A204.1 (cell line): ENCODE results near the gene ECT2.
"Not testable (repeated sequence)": the region's sequence is repeated elsewhere in the genome, so short reads cannot be mapped to it uniquely, and the experiment has no call there.

Experiments
- FAIRE-seq: peaks from 2 replicates; lab custom pipeline; 2012; peaks lifted over from hg19 to GRCh38; lab: Jason Lieb, UNC

Gene ECT2

DNA sequence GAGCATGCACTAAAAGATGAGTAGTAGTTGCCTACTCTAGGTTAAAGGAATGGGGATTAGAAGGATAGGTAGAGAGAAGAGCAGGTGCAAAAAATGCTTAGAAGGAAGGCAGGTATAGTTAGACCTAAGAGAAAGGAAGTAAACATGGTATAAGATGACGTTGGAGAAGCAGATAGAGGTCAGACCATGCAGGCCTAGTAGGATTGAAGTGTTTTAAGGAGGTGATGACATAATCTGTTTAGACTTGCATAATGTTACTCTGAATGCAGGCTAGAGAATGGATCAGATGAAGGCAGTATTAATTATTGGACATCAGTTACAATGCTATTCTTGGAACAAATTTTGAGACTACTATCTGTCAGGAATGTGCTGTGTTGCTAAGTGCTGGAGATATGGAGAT, 11.1 kb upstream of the ECT2 start:
- FAIRE-seq, result no peak

DNA sequence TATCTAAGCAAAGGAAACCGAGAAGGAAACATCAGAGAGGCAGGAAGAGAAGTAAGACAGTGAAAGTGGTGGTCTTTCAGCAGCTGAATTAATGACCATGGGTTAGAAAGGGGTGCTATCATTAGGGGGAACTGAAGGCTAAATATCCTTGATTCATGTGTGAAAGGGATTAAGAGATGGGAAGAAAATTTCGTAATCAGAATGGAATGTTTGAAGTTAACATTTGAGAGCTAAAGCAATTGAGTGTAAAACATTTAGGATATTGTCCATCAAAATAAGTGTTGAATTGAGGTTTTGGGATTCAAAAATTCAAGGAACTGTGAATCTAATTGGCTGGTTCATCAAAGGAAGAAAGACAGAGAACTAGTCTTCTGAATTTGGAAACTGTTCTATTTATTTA, 4.1 kb upstream of the ECT2 start:
- peak; percentile 9 for FAIRE-seq

DNA sequence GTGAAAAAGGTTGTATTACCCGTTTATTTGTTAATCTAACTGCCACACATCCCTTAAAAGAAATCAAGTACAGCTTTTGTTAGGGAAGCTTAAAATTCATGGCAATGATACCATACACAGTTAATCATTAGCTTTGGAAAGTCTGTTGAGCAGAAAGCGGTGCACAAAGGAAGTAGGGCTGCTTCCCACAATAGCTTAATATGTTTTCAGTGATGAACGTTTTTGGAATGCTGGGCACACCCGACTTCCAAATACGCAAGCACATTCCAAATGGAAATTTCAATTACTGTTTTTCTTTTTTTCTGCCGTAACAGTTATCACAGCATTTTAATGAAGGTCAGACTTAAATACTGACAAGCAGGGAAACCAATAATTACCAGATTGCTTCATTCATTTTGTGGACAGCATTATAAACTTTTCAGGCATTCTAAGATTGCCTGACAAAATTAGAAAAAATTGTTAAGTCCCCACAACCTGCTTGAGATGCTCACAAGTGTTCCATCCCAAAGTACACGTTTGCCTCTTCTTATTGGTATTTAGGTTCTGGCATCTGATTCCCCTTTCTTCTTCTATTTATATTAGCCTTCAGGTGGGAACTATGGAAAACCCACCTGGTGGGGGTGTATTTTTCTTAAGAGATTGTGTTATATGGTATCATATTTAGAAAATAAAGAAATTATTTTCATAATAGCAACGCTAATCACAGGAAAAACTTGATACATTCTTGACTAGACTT, 1.1 kb upstream of the ECT2 start:
- FAIRE-seq, result no peak

DNA sequence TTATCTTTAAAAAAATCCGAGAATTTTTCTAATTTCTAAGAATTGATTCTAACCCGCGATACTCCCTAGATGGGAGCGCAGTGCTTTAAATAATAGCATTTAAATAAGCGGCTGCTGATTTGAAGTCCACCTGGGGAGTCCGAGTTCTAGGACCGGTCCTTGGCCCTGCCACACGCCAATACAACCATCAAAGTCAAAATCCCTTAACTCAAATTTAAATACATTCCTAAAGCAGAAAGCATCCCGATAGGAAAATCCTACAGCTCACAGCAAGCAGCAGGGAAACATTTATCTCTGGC, 508 bp upstream of the ECT2 start:
- FAIRE-seq, result no peak

DNA sequence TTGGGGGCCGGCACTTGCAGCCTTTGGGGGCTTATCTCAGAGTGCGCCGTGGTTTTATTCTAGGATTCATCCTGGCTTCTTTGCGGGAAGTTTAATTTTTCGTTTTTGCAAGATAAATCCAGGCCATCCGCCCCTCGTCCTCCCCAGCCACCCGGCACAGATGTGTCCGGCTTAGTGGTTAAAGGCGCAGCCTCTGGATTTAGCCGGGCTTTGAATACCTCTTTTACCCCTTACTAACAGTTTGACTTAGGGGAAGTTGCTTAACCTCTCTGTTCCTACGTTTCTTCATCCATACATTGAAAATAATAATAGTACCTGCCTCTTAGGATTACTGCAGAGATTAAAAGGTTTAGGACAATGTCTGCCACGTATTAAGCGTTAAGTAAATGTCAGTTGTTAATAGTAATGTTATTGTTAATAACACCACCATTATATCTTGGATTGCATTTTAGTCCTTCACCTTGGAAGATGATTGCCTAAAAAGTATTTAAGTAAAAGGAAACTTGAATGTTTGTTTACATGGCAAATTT, 714 bp downstream of the ECT2 start:
- FAIRE-seq, result no peak

DNA sequence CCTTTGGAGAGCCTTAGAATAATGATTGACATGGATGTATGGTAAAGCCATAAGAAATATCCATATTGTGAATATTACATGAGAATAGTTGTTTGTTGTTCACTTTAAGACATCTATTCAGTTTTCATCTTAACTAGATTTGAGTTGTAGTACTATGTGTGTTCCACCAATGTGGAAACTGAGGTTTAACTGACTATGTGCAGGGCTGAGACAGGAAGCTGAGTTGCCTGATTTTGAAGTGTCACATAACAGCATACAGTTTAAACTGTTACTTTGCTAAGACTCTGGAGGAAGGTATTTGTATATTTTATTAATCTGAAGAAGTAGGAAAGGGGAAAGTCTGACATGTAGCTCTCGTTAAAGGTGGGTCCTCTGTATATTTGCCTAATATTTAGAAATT, 2.1 kb downstream of the ECT2 start:
- FAIRE-seq, result peak; percentile 16

DNA sequence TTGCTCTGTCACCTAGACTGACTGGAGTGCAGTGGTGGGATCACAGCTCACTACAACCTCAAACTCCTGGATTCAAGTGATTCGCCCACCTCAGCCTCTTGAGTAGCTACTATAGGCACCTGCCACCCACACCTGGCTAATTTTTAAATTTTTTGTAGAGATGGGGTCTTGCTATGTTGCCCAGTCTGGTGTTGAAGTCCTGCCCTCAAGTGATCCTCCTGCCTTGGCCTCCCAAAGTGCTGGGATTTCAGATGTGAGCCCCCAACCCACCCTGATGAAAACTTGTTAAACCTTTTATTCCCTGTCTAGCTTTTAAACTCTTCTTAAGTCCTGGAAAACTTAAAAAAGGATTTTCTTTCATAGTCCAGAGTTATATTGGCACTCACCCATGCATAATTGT, 2.6 kb downstream of the ECT2 start:
- FAIRE-seq, result no peak

DNA sequence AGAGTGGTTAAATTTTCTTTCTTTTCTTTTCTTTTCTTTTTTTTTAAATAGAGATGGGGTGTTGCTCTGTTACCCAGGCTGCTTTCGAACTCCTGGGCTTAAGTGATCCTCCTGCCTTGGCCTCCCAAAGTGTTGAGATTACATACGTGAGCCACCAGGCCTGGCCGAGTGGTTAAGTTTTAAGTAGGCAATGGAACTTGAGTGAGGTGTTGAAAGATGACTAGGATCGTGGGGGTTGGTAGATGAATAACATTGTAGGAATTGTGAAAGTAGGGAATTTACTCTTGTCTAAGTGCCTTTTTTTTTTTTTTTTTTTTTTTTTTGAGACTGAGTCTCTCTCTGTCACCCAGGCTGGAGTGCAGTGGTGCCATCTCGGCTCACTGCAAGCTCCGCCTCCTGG, 9.9 kb downstream of the ECT2 start:
- FAIRE-seq, result not testable (repeated sequence)

DNA sequence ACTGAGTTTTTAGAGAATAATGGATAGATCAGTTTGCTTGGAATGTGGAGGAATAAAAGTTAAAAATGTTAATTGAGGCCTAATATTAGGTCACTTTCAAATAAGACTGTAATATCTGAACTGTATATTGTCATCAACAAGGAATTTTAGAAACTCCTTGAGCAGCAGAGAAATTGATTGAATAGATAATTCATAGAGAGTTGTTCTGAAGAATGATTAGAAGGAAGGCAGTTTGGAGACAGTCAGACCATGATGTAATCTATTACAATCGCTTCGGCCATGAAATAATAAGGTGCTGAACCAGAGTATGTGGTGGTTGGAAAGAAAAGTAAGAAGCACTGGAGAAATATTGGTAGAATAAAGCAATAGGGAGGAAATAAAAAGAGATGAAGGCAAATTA, 15.7 kb downstream of the ECT2 start:
- FAIRE-seq, result no peak

DNA sequence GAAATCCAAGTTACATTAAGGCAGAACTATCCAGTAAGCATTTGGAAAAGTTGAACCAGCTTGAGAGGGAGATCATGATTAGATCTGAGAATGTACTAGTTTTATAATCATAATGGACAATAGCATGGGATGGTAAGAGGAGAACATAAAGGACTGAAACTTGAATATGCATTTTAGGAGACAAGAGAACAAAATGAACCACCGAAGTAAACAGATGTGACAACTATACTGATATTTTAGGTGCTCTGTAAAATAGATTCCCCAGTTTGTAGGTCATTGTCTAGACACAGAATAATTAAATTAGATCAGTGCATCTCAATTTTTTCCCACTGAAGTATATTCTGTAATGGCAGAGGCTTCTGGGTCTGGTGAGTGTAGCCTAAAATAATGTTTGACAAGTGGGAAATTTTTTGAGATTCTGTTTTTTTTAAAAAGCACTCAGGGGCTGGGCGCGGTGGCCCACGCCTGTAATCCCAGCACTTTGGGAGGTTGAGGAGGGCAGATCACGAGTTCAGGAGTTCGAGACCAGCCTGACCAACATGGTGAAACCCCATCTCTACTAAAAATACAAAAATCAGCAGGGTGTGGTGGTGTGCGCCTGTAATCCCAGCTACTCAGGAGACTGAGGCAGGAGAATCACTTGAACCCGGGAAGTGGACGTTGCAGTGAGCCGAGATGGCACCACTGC, 16.3 kb downstream of the ECT2 start:
- FAIRE-seq, result no peak

DNA sequence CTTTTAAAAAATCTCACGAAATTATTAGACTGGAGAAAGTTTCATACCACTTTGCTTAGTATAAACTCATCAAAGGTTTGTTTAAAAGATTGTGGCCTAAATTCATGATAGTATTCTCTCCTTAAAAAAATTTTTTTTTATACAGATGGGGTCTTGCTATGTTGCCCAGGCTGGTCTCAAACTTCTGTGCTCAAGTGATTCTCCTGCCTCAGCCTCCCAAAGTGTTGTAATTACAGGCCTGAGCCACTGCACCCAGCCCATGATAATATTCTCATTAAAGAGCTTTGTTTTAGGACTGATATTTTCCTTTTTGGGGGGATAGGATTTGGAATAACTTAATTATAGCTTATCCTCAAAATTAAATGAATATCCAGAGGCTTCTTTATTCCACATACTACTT, 19.9 kb downstream of the ECT2 start:
- no peak for FAIRE-seq

DNA sequence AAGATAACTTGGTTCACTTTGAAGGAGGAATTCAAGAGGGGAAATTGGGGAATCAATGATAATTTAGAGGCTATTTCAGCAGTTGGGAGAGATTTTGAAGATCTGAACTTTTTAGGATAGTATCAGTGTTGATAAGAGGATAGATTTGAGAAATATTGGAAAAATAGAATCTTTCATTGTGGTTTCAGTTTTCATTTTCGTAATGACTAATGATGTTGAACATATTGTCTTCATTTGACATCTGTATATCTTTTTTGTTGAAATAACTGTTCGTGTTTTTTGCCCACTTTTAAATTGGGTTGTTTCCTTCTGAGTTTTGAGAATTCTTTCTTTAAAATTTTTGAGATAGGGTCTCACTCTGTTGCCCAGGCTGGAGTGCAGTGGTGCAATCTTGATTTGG, 21.1 kb downstream of the ECT2 start:
- no peak for FAIRE-seq

DNA sequence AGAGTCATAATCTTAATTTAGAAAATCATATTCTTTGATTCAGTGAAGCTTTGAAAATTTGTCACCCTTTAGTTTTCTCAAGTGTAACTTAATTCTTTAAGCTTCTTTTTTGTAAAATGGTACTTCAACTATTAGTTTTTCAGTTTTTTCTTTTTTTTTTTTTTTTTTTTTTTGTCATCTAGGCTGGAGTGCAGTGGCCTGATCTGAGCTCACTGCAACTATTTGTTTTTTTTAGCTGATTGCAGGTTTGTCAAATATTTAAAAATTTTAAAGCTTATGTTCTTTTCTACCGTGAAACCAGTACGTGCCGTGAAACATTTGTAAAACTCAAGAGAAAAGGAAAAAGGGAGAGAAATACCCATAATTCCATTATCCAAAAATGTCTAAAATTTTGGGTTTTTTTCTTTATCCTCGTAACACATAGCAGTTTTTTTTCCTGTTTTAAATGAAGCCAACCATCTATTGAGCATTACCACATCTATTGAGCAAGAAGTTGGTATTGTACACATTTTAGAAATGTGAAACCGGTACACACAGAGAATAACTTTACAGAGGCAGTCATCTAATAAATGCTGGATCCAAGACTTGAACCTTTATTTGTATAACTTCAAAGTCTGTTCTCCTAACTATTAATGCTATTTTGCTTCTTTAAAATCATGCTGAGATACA, 25.7 kb downstream of the ECT2 start:
- no peak for FAIRE-seq

DNA sequence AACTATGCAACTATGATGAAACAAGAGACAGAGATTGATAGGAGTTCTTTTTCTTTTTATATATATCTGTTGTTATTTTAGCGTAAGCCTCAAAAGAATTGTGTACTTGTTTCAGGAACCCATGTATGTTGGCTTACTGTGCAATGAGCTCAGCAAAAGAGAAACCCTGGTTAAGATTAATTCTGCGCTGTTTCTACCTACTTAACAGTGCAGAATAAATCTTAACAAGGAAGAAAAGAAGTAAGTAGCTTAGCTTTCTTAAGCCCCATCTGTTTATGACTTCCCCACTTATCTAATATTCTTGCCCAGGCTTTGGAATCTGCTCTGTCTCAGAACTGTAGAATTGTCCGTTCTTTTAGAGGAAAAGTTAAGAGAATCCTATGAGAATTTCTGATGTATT, 27.4 kb downstream of the ECT2 start:
- no peak for FAIRE-seq

DNA sequence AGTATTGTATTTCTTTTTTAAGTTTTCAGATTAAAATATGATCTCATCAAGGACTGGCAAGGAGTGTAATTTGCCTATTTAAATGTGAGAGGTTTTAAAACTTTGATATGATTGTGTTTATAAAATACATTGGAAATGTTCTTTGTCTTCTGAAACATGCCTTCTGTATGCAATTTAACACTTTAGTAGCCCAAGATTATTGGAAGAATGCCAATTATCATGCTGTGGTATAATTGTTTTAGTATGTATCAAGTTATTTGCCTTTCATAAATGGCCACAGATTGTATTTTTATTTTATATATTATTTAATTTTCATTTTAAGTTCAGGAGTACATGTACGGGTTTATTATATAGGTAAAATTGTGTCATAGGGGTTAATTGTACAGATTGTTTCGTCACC, 31.7 kb downstream of the ECT2 start:
- no peak for FAIRE-seq

DNA sequence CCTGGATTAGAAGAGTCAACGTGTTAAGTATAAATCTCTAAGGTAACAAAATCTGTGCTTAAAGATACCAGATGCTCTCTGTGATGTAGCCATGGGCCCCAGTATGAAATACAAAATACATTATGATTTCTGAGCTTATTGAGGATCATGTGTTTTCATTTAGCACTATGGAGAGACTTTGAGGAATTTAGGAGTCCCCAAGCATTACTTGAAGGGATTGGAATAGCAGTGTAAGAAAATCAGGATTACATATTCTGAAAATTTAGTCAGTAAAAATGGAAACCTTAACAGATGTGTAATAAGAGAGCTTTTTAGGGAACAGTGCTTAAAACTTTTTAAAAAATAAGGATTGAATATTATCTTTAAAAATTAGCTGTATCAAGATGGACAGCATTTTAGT, 35.5 kb downstream of the ECT2 start:
- no peak for FAIRE-seq

DNA sequence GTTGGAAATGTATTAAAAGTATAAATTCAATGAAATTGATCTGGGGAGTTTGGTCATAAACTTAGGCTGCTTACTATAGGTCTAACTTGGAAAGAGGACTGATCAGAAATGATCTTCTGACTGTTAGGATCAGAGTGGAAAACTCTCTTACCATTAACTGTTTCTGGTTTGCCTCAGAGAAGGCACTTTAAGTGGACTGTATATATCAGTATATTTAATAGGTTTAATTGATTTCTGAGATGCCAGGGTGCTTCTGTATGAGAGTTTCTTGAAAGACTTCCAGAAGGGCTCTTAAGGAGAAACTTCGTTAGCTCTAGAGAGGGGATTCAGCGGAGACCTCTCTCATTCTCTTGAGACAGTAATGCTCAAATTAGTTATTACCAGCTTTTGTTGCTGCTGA, 36.5 kb downstream of the ECT2 start:
- FAIRE-seq, result no peak

DNA sequence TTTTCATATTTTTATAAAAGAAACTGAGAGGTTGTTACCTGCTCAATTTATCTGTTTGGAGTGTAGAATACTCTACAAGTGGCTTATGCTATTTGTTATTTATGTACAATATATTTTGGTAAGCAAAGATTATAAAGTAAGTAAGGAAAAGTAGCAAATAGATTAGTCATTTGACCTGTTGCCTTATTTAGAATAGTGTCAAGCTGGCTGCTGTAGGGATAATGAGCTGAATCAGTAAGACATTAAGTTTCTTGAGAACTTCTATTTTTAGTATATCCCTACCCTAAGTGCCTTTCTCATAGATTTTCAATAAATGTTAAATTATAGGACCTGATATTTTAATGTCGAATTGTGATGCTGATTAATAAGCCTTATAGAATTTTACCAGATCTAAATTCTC, 37.2 kb downstream of the ECT2 start:
- FAIRE-seq, result no peak

DNA sequence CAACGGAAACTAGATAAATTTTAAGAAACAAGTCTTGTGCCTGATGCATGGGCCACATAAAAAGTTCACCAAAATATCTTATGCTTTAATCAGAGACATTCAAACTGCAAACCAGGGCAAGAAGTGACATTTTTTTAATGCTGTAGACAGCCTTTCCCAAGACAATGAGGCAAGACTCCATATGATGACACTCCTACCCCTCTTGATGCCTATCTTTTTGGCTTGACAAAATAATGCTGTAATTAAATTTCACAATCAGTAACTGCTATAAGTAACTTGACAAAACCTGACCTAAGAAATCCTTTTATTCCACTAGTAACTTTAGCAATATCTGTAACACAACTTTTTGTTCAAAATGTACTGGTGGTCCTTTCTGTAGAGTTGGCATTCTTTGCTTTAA, 48.7 kb downstream of the ECT2 start:
- FAIRE-seq, result no peak

DNA sequence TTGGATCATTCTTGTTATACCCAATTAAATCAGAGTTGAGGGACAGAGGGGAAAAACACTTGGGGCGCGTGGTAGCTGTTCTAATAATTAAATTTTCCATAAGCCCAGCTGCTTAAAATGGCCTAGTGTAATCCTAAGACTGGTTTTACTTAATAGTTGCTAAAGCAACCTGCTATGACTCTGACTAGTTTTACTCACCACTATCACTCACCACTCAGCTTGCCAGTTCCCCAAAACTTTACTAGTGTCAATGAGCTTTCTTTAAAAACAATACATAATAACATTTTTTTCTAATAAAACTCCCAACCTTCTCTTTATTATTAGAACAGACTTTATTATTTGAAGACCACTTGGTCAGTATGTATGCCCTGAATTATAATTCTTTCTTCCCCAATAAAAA, 49.6 kb downstream of the ECT2 start:
- no peak for FAIRE-seq

DNA sequence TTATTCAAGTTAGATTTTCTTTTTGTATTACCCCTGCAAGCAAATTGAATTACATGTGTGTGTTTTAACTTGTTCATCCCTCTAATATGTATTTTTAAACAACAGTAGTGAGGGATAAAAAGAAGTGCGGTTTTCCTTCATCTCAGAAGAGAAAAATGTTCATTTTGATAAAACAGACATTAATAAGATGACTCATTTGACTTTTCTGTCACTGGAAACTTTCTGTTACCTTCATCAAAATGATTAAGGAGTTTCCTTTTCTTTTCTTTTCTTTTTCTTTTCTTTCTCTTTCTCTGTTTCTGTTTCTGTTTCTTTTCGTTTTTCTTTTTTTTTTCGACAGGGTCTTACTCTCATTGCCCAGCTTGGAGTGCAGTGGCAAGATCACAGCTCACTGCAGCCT, 53.0 kb downstream of the ECT2 start:
- no peak for FAIRE-seq

DNA sequence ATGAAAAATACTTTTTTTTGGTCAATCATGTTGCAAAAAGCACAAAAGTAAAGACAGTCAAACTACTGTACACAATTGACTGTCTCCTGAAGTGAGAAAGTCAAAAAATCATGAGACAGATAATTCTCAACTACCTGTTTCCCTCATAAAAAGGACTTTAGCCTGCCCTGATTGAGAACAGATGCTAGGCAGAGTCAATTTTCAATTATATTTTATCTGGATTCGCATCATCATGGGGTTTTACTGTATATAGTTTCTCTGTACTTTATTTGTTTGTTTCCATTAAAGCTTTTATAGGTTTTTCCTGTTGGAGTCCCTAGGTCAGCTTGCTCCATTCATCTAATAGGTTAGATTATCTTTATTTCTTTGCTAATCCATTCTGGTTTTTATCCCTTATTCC, 53.8 kb downstream of the ECT2 start:
- FAIRE-seq, result no peak

DNA sequence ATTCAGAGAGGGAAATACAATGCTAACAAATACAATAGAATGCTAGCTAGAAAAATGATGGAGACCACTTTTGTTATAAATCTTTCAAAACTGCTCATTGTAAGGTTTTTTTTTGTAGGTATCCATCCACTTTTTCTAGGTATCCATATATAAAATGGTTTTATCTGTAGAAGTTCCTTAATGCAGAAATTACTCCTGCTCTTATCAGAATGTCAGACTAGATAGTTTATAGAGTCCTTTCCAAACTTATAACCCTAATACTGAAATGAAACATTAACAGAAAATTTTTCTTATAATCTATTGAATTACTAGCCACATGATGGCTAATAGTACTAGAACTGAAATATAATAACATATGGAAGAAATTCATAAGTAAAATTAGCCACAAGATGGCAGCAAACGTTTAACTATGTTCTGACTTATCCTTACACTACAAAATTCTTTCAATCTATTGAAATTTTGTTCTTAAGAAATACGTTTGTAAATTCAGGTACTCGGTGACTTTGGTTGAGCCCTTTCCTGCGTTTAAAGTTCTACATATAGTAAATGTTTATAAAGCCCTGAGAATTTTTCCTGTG, 58.5 kb downstream of the ECT2 start:
- peak; percentile 98 for FAIRE-seq
